Testis (tissue), 3 donors: ENCODE measurements around the gene GNB4. TPM values are rescaled to one million over a fixed set of nuclear protein-coding genes. Genes with fewer than 3 reads are reported as not detected.

Source experiments
- DNase-seq: peaks from one replicate; pipeline ENCODE4 v3.0.0-alpha.2; 2019
- H3K27ac ChIP-seq, 2 donors: fragments of 200-600 bp; sonication (generic); one replicate each; pipeline ENCODE4 v1.5.1; 2019
- H3K27me3 ChIP-seq: fragments of 200-600 bp; sonication (generic); one replicate; pipeline ENCODE4 v1.5.1; 2019
- H3K36me3 ChIP-seq: fragments of 200-600 bp; sonication (generic); one replicate; pipeline ENCODE4 v1.5.1; 2017; ENCODE audit warnings: low read depth; ENCODE audit errors: missing control alignments
- H3K4me1 ChIP-seq: fragments of 200-600 bp; sonication (generic); one replicate; pipeline ENCODE4 v1.5.1; 2019
- H3K4me3 ChIP-seq, 2 donors: fragments of 200-600 bp; sonication (generic); one replicate each; pipeline ENCODE4 v1.5.1; 2017 to 2019
- H3K9me3 ChIP-seq: fragments of 200-600 bp; sonication (generic); one replicate; pipeline ENCODE4 v1.5.1; 2017
- CTCF ChIP-seq, 3 experiments: fragments of 450-650 bp in 2 of 3; fragments of 200-600 bp in 1 of 3; sonication (generic) in 1 of 3; IDR thresholded peaks; one replicate each; pipeline ENCODE4 v1.5.1; 2016 to 2019; ENCODE audit warnings: antibody characterized with exemption in 3 of 3, mild to moderate bottlenecking in 2 of 3, moderate library complexity in 1 of 3
- POLR2A ChIP-seq: fragments of 450-650 bp; IDR thresholded peaks from one replicate; pipeline ENCODE4 v1.6.1; 2017; ENCODE audit warnings: antibody characterized with exemption, mild to moderate bottlenecking, moderate library complexity
- WGBS, 2 donors: methylation state at CpG; one replicate each; pipeline ENCODE4 v1.1.5; 2018; 5-methylcytosine and 5-hydroxymethylcytosine counted together
- intact Hi-C: fragments of 100-400 bp; cut with DNase I; formaldehyde crosslinking; loops from one replicate; pipeline ENCODE4 v1.15.1; 2023; ENCODE audit warnings: low total_unique reads
- polyA plus RNA-seq: library from polyadenylated mRNA; stranded (reverse); fragments of 350-450 nt; fragmentation: Illumina TruSeq; extraction: RNeasy Lipid Tissue Mini Kit (QIAGEN cat#74804); gene quantifications from one replicate; pipeline ENCODE4 v1.2.3, GENCODE V29; 2014; ENCODE audit warnings: low read depth, low replicate concordance; ENCODE audit not compliant: insufficient read depth
- small RNA-seq, 2 donors: library from RNA; depleted of rRNA; stranded (forward); fragments of <200 nt; gene quantifications; one replicate each; pipeline ENCODE3, GENCODE V24; 2016
- total RNA-seq, 2 donors: library from RNA; depleted of rRNA; stranded (reverse); fragments of >200 nt; gene quantifications; one replicate each; pipeline ENCODE4 v1.2.3, GENCODE V29; 2016

GNB4 gene
- total and polyA plus RNA-seq, 3 donors from 2014 or later, result 8.7 to 9.8 (median 9.5) TPM

GRCh38 chr3:179348325-179349013 is 102.8 kb downstream of the GNB4 start:
- Histone ChIP-seq H3K27ac (peak overlapping the region; percentile 61 to 91), H3K27me3 (no peaks in the 10 kb centered on the region), H3K36me3 (no peaks in the 10 kb centered on the region), H3K4me3 (peak overlapping the region; percentile 91 to 96), H3K4me1 (peaks cover 7% of the 10 kb centered on the region), H3K9me3 (no peaks in the 10 kb centered on the region)
- DNase-seq, result no peak
- TF ChIP-seq POLR2A (no peak), CTCF (IDR thresholded peaks at IDR 0.05) (no peak)
- WGBS, 2 donors, result 22 to 28% methylated on average over 5 of the region's 5 CpGs
- intact Hi-C loops, result no loop called here

GRCh38 chr3:179347345-179348194 is 103.7 kb downstream of the GNB4 start, which contains the start of gene MFN1:
MFN1 (plus strand) TSS chr3:179347709; CDS start chr3:179348852, 1,143 bp downstream.
- intact Hi-C loops, result no loop called here
- Histone ChIP-seq H3K27me3 (no peaks in the 10 kb centered on the region), H3K4me3 (peak within 1 kb of the TSS; percentile 91 to 96), H3K36me3 (no peaks in the 10 kb centered on the region), H3K27ac (peak within 1 kb of the TSS; percentile 61 to 91), H3K4me1 (peaks cover 7% of the 10 kb centered on the region), H3K9me3 (no peaks in the 10 kb centered on the region)
- 0 to 1% methylated on average over 46 to 59 of the region's 63 CpGs for WGBS, 2 donors
- TF ChIP-seq POLR2A (peak; percentile 47), CTCF (IDR thresholded peaks at IDR 0.05) (no peak)
- DNase-seq, result peak; percentile 98

Small RNA genes within 50 kb of the gene (small RNA-seq; reads per million reads assigned to genes)
- 0 reads per million in 2 donors for gene AC007620.1

Other genes starting within 250 kb of the GNB4 start
- gene KCNMB3, start 200.4 kb downstream of the GNB4 start, total RNA-seq, result 1 to 10 TPM; 6.8 to 7.4 TPM
- 7.1 TPM for gene KCNMB3, start 200.4 kb downstream of the GNB4 start, polyA plus RNA-seq
- gene ZNF639, start 128.4 kb downstream of the GNB4 start, total RNA-seq, result 10 to 100 TPM; 36.7 to 37.6 TPM
- 29.3 TPM for gene ZNF639, start 128.4 kb downstream of the GNB4 start, polyA plus RNA-seq
- gene MFN1, start 103.8 kb downstream of the GNB4 start, total RNA-seq, result 10 to 100 TPM; 39.5 to 50.9 TPM
- 23.1 TPM for gene MFN1, start 103.8 kb downstream of the GNB4 start, polyA plus RNA-seq
- 10 to 100 TPM; 68.4 to 84.4 TPM for gene ACTL6A, start 111.5 kb upstream of the GNB4 start, total RNA-seq
- gene ACTL6A, start 111.5 kb upstream of the GNB4 start, polyA plus RNA-seq, result 143 TPM
- gene MRPL47, start 153.2 kb upstream of the GNB4 start, total RNA-seq, result 10 to 100 TPM; 30.0 to 36.1 TPM
- gene MRPL47, start 153.2 kb upstream of the GNB4 start, polyA plus RNA-seq, result 88.6 TPM
- gene NDUFB5, start 153.3 kb upstream of the GNB4 start, total RNA-seq, result 10 to 100 TPM; 70.4 to 88.1 TPM
- 138 TPM for gene NDUFB5, start 153.3 kb upstream of the GNB4 start, polyA plus RNA-seq
- 10 to 100 TPM; 42.0 to 50.3 TPM for gene USP13, start 201.6 kb upstream of the GNB4 start, total RNA-seq
- 17.6 TPM for gene USP13, start 201.6 kb upstream of the GNB4 start, polyA plus RNA-seq